Adrenal gland (tissue), 5 donors: ENCODE results near the gene AQP2.

Experiments used
- CTCF ChIP-seq, 6 experiments: fragments of 450-650 bp in 4 of 6; fragments of 200-600 bp in 2 of 6; sonication (generic) in 1 of 6; IDR thresholded peaks; 1 replicate in 5 of 6; 2 replicates in 1 of 6; pipeline versions ENCODE4 v1.5.1 to v1.8.0; 2016 to 2021; ENCODE audit warnings: antibody characterized with exemption in 6 of 6, mild to moderate bottlenecking in 2 of 6, moderate library complexity in 1 of 6
- POLR2A ChIP-seq, 2 donors: fragments of 450-650 bp; IDR thresholded peaks; one replicate each; pipeline ENCODE4 v1.6.1; 2017; ENCODE audit warnings: antibody characterized with exemption in 2 of 2, mild to moderate bottlenecking in 2 of 2, moderate library complexity in 1 of 2
- donor health status: DM: no; HTN: no; CAD: no.

- TF ChIP-seq POLR2A (IDR thresholded peaks at IDR 0.05) (no peak), CTCF (IDR thresholded peaks at IDR 0.05) (no peak)
These were observed 4.5 kb upstream of the AQP2 start for GRCh38 chr12:49946086-49946485.
